CD4-positive, alpha-beta T cell (primary cell): Measurements from ENCODE around the gene ADAT2. TPM values are rescaled to one million over a fixed set of nuclear protein-coding genes. Genes with fewer than 3 reads are reported as not detected.

ENCODE experiments used
- ATAC-seq: fragments of 200-7000 bp; cut with Tn5 transposase; one replicate; pipeline ENCODE4 v1.10.0; 2022; ENCODE audit warnings: mild to moderate bottlenecking; ENCODE audit not compliant: poor library complexity
- CTCF ChIA-PET: fragments of 350-600 bp; sonication (Branson Sonifier 250); formaldehyde crosslinking; loops from one replicate; lab custom pipeline; 2021; ENCODE audit warnings: antibody characterized with exemption, inconsistent platforms; lab: Charles Lee
- POLR2A ChIA-PET: fragments of 350-600 bp; sonication (Branson Sonifier 250); formaldehyde crosslinking; loops from one replicate; lab custom pipeline; 2021; ENCODE audit warnings: antibody characterized with exemption, inconsistent platforms; lab: Charles Lee
- DNase-seq, 14 experiments: peaks; one replicate each; pipeline ENCODE4 v3.0.0-alpha.2; 2013 to 2020; ENCODE audit warnings: mixed read lengths in 2 of 14
- H3K27ac ChIP-seq, 2 donors: one replicate each; pipeline versions ENCODE4 v1.5.1 to v1.7.0; 2013; ENCODE audit warnings: low read length in 2 of 2, low read depth in 1 of 2, mild to moderate bottlenecking in 1 of 2
- H3K27me3 ChIP-seq, 2 experiments: 1 replicate in 1 of 2; 2 replicates in 1 of 2; pipeline versions ENCODE4 v1.6.1 to v1.7.0; 2013; ENCODE audit warnings: low read length in 2 of 2, control low read depth in 1 of 2, mild to moderate bottlenecking in 1 of 2, moderate library complexity in 1 of 2; ENCODE audit not compliant: insufficient read depth in 2 of 2, control insufficient read depth in 1 of 2
- H3K36me3 ChIP-seq: one replicate; pipeline ENCODE4 v1.6.1; 2013; ENCODE audit warnings: low read length, control low read depth; ENCODE audit not compliant: insufficient read depth
- H3K4me1 ChIP-seq: one replicate; pipeline ENCODE4 v1.6.1; 2013; ENCODE audit warnings: low read length, control low read depth; ENCODE audit not compliant: insufficient read depth
- H3K4me3 ChIP-seq: one replicate; pipeline ENCODE4 v1.5.1; 2013; ENCODE audit warnings: mild to moderate bottlenecking, low read length, moderate library complexity
- H3K9me3 ChIP-seq, 2 experiments: 1 replicate in 1 of 2; 2 replicates in 1 of 2; pipeline versions ENCODE4 v1.6.1 to v1.7.0; 2013; ENCODE audit warnings: low read length in 2 of 2, mild to moderate bottlenecking in 2 of 2, control low read depth in 1 of 2, moderate library complexity in 1 of 2; ENCODE audit not compliant: control insufficient read depth in 1 of 2, insufficient read depth in 1 of 2
- H3K27ac Mint-ChIP-seq: one replicate; pipeline ENCODE4 v1.8.0; 2020; ENCODE audit warnings: mixed read lengths
- H3K27me3 Mint-ChIP-seq: one replicate; pipeline ENCODE4 v1.8.0; 2021; ENCODE audit warnings: mixed read lengths
- H3K36me3 Mint-ChIP-seq: one replicate; pipeline ENCODE4 v1.8.0; 2021; ENCODE audit warnings: low read depth, mixed read lengths
- H3K4me1 Mint-ChIP-seq: one replicate; pipeline ENCODE4 v1.8.0; 2021; ENCODE audit warnings: low read depth, mixed read lengths
- H3K4me3 Mint-ChIP-seq: one replicate; pipeline ENCODE4 v1.8.0; 2020; ENCODE audit warnings: mild to moderate bottlenecking, mixed read lengths
- H3K9me3 Mint-ChIP-seq: one replicate; pipeline ENCODE4 v1.8.0; 2020; ENCODE audit warnings: mixed read lengths
- CTCF ChIP-seq: fragments of 200-600 bp; IDR thresholded peaks from one replicate; pipeline ENCODE4 v1.8.0; 2022; ENCODE audit warnings: antibody characterized with exemption, mild to moderate bottlenecking
- intact Hi-C, 2 experiments: fragments of 100-400 bp; cut with DNase I in 1 of 2; cut with micrococcal nuclease in 1 of 2; formaldehyde crosslinking; loops; one replicate each; pipeline versions ENCODE4 v1.15.1 to v1.9.0; 2023 to 2025; cut with DNase I, micrococcal nuclease
- total RNA-seq, 174 experiments: library from RNA in 2 of 174; stranded (reverse) in 2 of 174; gene quantifications; one replicate each; pipeline ENCODE4 v1.2.3 and lab custom pipeline; 2021 to 2026

The ADAT2 gene
- total RNA-seq, 2 experiments from 2014 or later: 14.6 to 17.4 TPM

DNA sequence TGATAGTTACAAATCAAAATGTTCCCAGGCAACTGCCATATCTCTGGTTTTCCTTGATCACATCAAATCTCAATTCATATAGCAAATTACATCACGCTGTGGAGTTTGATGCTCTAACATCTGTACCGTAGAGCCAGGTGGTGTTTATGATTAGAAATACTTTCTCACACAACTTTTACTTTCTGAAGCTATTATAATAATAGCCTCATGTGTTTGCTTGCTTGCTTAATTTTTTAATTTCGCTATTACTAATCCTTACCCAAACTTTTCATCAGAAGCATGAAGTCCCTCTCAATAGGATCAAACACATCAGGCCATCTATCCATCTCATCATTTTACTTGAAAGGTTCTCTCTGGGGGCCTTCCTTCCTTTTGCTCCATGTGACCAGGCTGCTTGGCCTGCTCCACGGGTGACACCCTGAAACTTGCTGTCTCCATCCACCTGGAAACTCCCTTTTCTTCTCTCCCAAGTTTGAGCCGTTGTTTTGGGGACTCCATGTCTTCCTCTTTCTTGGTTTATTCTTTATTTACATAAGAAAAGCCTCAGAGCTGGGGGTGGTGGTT lies 75.4 kb downstream of the ADAT2 start:
- ATAC-seq (no peak), DNase-seq (no peak)
- Histone ChIP-seq H3K27ac (no peak overlapping the region), H3K9me3 (no peaks in the 10 kb centered on the region), H3K4me3 (no peak overlapping the region), H3K36me3 (no peaks in the 10 kb centered on the region), H3K4me1 (no peaks in the 10 kb centered on the region), H3K27me3 (peaks cover 0 to 5% of the 10 kb centered on the region in 2 experiments)
- Mint-ChIP-seq H3K4me3 (no peak overlapping the region), H3K9me3 (peaks cover 2% of the 10 kb centered on the region), H3K27me3 (no peaks in the 10 kb centered on the region), H3K4me1 (no peaks in the 10 kb centered on the region), H3K36me3 (no peaks in the 10 kb centered on the region), H3K27ac (no peak overlapping the region)
- no peak for TF ChIP-seq CTCF
- intact Hi-C loops: no loop called here
- ChIA-PET CTCF (no interaction called here), POLR2A (no interaction called here)

DNA sequence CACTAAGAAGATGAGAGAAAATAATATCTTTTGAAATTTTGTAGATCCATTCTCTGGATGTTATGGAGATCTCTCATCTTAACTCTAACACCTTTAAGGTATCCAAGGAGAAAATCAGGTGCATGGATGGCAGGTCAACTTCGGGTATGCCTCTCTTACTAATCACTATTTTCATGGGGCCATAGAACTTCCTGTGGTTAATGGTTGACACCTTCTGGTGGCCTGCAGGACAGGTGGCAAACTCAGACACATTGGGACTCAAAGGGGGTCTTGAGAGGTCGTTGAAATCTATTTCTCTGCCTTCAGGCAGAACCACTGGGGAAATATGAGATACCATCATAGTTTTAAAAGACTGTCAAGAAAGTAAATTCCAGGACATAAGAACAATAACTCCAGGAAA lies 76.5 kb downstream of the ADAT2 start:
- H3K4me3 Mint-ChIP-seq: no peak overlapping the region
- no peaks in the 10 kb centered on the region for H3K9me3 ChIP-seq
- DNase-seq (no peak), ATAC-seq (no peak)
- no peak for TF ChIP-seq CTCF
- H3K27ac Mint-ChIP-seq: no peak overlapping the region
- peaks cover 2% of the 10 kb centered on the region for H3K9me3 Mint-ChIP-seq
- ChIA-PET CTCF (interaction anchor here (1.0 kb wide), 1 partner anchor 230 kb away, joined by 3 read pairs; no protein-coding TSS in a partner anchor), POLR2A (no interaction called here)
- H3K27ac ChIP-seq: no peak overlapping the region
- no peaks in the 10 kb centered on the region for H3K4me1 ChIP-seq
- H3K36me3 Mint-ChIP-seq: no peaks in the 10 kb centered on the region
- no peaks in the 10 kb centered on the region for H3K4me1 Mint-ChIP-seq
- intact Hi-C loops: no loop called here
- H3K36me3 ChIP-seq: no peaks in the 10 kb centered on the region
- no peak overlapping the region for H3K4me3 ChIP-seq
- peaks cover 0 to under 1% of the 10 kb centered on the region in 2 experiments for H3K27me3 ChIP-seq
- no peaks in the 10 kb centered on the region for H3K27me3 Mint-ChIP-seq

Other genes with a start within 250 kb of the ADAT2 start
- 1 to 10 TPM; 7.3 to 9.7 TPM for gene PEX3, start 110 bp upstream of the ADAT2 start, total RNA-seq
- gene FUCA2, start 61.0 kb upstream of the ADAT2 start, total RNA-seq: 1 to 10 TPM; 1.1 to 1.5 TPM
- 10 to 100 TPM; 19.6 to 25.0 TPM for gene PHACTR2, start 227.3 kb upstream of the ADAT2 start, total RNA-seq